Raji (cell line): ENCODE results near the gene BCL2.

Source experiments
- POLR2A ChIP-seq: IDR thresholded peaks from 2 replicates; pipeline ENCODE4 v1.6.1; 2011; ENCODE audit warnings: low read depth, low read length, control low read depth; ENCODE audit not compliant: insufficient read depth

Gene BCL2

GRCh38 chr18:63229971-63230370 is 89.6 kb downstream of the BCL2 start:
- no peak for TF ChIP-seq POLR2A

DNA sequence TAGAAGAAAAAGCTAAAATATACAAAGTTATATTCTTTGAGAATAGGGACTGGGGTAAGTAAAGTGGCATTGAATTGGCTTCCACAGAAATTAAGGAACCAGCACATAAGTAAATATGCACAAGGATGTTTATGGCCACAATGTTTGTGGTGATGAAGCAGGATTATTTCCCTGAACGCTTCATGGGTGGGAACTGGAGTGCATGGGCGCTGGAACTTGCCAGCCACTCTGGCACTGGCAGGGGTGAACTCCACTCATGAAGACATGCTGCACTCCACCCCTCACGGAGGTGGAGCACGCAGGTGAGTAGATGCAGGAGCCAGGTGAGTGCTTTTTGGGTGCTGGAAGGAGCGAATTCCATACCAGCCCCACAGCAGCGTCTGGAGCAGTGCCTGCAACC is 94.1 kb downstream of the BCL2 start:
- TF ChIP-seq POLR2A = no peak

DNA sequence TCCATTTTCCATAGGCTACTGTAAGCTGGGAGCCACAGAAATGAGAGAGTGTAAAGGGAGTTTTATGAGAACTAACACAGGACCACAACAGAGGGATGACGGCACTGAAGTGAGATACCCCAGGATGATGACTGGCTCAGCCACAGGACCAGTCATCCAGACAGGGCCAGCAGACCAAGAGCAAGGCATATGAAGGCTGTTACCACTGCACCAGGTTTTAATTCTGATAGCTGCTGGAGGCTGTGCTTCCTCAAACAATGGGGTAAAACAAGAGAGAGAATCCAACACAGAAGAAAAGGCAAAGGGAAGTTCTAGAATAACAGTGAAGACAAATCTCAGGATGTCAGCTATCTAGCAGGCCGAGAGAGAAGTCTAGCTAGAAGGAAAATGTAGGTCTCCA is 94.9 kb downstream of the BCL2 start:
- TF ChIP-seq POLR2A = no peak

DNA sequence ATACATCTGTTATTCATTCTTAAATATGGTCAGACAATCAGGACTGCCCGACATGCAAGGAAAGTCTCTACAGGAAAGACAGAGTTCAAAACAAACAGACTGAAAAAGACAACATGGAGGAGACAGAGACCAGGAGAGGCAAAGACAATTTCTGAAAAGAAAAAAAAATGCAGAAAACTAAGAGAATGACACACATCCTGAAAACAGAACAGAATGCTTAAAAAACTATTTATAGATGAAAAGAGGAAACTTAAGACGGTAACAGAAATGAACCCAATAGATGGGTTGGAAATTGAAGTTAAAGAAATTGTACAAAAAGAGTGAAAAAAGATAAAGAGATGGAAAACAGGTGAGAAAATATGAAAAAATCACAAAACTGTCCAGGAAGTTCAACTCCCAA is 95.7 kb downstream of the BCL2 start:
- no peak for TF ChIP-seq POLR2A

DNA sequence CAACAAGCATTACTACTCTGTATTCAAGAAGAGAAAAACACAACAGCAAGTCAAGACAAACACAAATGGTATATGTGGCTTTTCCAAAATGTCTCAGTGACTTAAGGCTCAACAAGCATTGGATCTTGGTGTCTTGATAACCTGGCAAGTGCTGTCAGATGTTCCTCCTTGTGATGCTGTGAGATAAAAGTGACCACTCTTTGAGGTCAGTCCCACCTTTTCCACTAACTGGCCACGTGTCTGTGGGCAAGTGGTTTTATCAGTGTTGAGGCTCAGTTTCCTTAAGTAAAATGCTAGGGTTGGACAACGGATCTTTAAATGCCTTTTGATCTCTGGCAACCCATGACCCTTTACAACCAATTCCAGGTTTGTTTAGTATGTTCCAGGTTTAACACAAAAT is 98.7 kb downstream of the BCL2 start:
- TF ChIP-seq POLR2A = no peak

DNA sequence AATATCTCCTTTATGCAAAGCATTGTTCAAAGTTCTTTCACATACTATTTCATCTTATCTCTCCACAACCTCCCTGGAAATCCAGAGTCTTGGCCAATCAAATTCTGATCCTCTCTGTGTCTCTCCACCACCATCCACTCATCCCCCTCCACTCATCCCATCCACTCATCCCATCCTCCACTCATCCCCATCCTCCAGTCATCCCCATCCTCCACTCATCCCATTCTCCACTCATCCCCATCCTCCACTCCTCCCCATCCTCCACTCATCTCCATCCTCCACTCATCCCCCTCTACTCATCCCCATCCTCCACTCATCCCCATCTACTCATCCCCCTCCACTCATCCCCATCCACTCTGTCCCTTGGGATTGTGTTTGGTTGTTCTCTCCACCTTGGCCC is 101.1 kb downstream of the BCL2 start:
- TF ChIP-seq POLR2A = no peak

GRCh38 chr18:63216516-63217311 is 102.9 kb downstream of the BCL2 start:
- no peak for TF ChIP-seq POLR2A

GRCh38 chr18:63213936-63214671 is 105.5 kb downstream of the BCL2 start:
- no peak for TF ChIP-seq POLR2A

DNA sequence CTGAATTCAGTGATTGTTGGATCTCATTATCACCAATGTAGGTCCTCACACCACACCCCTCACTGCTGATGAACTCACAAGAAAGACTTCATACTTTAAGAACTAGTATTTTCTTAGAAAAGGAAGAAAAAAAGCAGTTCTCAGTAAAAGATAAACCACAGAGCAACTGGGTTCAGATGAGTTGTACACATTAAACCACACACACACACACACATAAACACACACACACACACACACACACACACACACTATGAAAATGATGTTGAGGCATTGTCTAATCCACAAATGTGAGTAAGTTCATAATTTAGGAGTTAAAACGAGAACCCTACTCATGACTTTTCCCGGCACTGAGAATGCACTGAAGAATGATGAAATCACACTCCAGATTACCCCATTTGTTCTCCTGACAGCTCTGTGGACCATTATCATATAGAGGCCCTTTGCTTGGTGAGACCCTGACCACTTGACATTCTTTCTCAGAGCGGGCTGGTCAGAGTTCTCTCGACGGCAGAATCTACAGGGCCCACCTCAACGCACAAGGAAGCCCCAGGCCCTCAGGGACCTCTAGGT is 106.2 kb downstream of the BCL2 start:
- TF ChIP-seq POLR2A = no peak

DNA sequence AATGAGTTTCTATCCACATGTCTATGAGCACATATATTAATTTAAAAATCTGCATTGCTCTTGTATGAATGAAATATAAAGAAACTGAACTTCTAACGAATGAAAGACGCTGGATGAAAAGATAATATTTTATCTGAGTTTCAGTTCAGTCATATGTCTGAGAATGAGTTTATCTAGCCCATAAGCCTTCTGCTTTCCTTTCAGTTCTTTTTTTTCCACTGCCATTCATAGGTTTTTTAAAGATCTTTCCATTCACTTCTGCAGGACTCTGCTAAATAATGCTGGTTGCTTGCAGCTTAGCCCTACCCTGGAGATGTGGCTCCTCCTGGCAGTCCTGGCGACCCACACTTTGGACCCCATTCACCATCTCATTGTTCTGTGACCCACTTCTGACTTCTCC is 109.0 kb downstream of the BCL2 start:
- no peak for TF ChIP-seq POLR2A

DNA sequence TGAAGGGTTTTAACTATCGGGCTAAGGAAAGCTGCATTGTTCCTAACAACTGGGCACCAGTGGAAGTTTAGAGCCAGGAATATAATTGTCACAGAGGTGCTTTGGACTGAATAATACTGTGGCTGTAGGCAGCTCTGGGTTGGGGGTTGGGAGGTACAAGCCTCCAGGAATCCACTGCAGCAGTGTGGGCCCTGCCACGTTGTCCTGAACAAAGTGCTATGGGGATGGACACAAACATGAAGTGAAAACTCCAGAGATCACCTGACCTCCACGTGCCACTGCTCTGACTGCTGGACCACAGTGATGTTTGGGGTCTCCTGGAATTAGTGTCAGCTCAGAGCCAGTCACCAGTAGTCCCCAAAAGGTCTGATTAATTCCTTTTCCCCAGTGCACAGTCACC is 110.9 kb downstream of the BCL2 start:
- TF ChIP-seq POLR2A = no peak

GRCh38 chr18:63207835-63208234 is 111.7 kb downstream of the BCL2 start:
- TF ChIP-seq POLR2A = no peak

DNA sequence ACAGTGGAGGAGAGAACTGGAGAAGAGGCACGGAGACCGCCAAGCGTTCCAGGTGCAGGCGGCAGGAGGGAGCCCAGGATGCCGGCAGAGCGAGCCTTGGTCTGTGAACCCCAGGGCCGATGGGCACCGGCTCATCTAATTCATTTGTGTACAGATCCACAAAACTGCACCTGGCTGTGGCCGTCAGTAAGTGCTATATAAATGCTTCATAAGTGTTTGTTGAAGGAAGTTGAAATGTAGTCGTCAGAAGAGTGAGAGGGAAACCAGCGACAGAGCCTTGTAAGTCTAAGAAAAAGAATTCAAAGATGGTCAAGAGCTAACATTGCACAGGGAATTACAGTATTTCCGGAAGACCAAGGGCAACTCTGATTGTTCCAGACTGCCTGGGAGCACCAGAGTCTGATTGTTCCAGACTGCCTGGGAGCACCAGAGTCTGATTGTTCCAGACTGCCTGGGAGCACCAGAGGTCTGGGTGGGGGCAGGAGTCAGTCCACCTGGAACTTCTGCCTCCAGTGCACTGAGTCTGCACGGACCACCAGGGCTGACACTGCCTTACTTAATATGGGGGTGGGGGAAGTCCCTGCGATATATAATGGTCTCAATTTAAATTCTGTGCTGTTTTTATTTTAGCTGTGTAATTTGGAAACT is 112.3 kb downstream of the BCL2 start:
- TF ChIP-seq POLR2A = no peak

DNA sequence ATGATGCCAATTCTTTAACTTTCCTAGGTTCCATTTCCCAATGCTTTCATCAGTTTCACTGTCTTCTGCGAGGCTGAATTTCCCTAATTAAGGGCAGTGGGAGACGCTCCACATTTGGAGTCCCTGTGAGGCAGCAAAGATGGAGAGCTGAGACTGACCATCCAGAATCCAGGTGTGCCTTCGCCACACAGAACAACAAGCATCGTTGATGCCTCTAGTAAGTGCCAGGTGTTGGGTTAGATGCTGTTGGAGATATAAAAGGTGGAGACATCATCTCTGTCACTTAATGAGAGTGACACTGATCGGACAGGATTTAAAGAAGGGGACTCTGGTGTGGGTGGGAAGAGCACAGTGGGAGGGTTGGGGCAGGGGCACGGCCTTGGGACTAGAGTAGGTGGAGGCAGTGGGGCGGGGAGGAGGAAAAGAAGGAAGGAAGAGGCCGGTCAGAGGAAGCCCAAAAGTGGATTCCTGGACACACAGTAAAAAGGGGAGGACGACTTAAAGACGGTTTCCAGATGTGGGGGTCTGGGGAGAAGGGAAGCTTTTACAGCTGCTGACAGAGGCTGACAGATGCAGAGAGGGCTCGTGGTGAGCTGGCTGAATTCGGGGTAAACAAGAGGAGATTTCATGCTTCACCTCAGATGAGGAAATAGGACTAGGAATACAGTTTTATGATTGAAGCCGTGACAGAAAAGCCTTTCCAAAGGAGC is 113.0 kb downstream of the BCL2 start:
- TF ChIP-seq POLR2A = no peak

- no peak for TF ChIP-seq POLR2A
These were observed 113.7 kb downstream of the BCL2 start for GRCh38 chr18:63205791-63206252.
